22Rv1 (cell line): ENCODE results near the gene PINK1.

Source experiments
- H3K27ac ChIP-seq: fragments of 450-650 bp; 2 replicates; pipeline ENCODE4 v1.5.1; 2017
- ZFX ChIP-seq: fragments of 450-650 bp; IDR thresholded peaks from 2 replicates; pipeline ENCODE4 v1.6.1; 2017; ENCODE audit warnings: antibody characterized with exemption, borderline replicate concordance
- TF ChIP-seq, protein P1 (sequence below): fragments of 450-650 bp; IDR thresholded peaks from 2 replicates; pipeline ENCODE4 v1.5.1; 2017; ENCODE audit warnings: mild to moderate bottlenecking

Gene PINK1

DNA sequence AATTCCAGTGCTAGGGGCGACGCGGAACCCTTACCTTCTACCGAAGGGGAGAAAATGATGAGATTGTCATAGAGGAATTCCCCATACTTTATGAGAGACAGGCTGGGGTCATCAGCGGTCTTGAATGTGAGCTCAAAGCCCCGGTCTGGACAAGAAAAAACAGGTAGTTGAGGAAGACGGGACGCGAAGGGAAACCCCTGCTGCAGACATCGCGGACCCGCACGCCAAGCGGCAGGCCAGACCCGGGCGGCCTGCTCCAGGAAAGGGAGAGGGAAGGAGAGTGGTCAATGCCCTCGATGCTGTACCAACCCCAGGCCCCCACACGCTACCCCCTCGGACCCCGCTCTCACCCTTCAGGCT, 27.6 kb downstream of the PINK1 start:
- peak overlapping the region; percentile 65 for H3K27ac ChIP-seq

DNA sequence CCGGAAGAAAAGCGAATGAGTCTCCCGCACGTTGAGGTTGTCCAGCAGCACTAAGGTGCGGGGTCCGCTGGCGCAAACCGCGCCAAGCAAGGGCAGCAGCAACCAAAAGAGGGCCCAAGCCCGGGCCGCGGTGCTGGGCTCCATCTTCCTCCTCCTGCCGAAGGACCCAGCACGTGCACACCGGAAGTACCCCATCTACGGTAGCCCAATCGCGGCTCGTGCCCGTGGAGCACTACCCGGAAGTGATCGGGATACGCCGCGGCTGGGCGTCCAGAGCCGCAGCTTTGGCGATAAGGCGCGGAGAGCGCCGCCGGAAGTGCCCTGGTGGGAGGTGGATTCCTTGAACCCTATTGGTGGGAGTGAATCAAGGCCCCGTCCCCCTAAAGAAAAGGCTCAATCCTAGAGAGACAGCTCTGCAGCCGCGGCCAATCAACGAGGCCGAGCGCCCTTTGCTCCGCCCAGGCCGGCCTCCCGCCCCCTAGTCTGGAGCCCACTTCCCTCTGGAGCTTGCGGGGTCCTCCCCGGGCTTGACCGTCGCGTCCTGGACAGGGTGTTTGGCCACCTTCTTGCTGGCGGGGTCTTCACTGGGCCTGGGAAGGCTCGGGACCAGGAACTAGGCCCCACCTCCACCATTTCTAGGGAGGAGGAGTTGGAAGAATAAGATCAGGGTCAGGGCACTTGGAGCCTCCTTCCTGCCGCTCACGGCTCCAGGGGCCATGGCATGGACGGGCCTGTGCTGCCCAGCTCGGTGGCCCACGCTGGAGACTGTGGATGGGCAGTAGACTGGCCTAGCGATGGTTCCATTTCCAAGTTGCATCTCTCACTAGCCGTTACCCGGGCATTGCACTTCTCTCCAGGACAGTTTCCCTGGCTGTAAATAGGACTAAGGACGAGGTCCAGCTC, 28.2 kb downstream of the PINK1 start, which contains the start of gene DDOST:
DDOST (minus strand) TSS at position 163 of the 903 bp plus-strand sequence; CDS start at position 144, 19 bp downstream.
- peak within 1 kb of the TSS; percentile 65 for H3K27ac ChIP-seq
- TF ChIP-seq, protein P1, sequence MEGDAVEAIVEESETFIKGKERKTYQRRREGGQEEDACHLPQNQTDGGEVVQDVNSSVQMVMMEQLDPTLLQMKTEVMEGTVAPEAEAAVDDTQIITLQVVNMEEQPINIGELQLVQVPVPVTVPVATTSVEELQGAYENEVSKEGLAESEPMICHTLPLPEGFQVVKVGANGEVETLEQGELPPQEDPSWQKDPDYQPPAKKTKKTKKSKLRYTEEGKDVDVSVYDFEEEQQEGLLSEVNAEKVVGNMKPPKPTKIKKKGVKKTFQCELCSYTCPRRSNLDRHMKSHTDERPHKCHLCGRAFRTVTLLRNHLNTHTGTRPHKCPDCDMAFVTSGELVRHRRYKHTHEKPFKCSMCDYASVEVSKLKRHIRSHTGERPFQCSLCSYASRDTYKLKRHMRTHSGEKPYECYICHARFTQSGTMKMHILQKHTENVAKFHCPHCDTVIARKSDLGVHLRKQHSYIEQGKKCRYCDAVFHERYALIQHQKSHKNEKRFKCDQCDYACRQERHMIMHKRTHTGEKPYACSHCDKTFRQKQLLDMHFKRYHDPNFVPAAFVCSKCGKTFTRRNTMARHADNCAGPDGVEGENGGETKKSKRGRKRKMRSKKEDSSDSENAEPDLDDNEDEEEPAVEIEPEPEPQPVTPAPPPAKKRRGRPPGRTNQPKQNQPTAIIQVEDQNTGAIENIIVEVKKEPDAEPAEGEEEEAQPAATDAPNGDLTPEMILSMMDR = peak; percentile 61
- TF ChIP-seq ZFX = no peak

More for the DNA sequence above, 27.6 kb downstream of the PINK1 start:
- TF ChIP-seq, protein P1 = no peak
- no peak for TF ChIP-seq ZFX

DNA sequence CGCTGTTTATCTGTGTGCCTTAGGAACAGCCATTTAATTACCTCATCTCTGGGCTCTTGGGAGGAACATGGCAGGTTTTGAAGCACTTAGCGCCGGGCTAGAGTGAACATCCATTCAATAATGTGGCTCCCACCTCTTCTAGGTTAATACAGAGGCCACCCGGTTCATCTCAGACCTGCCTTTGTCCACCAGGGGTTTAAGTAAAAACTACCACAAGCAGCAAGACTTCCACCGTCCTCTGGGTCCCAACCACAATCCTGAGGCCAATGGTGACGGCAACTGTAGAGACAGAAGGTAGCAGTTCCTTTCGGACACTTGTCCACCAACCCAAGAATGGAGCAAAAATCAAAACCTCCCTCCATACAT, 28.8 kb downstream of the PINK1 start:
- peak overlapping the region; percentile 65 for H3K27ac ChIP-seq

DNA sequence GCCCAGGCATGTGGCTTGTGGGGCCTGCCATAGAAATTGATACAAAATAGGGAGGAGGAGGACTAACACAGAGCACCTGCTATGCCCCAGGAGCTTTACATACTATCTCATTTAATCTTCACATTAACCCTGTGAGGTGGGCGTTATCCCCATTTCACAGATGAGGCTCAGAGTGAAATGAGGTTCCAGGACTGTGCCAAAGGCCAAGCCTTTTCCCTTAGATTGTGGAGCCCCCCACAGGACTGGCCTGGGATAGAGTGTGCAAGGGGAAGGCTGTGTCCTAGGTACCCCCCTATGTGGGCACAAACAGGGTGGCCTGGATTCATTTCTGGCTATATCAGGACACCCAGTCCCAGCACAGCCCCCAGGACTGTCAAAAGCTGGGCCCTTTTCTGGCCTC, 30.1 kb downstream of the PINK1 start:
- TF ChIP-seq, protein P1 = no peak
- no peak for TF ChIP-seq ZFX

More for the DNA sequence above, 28.8 kb downstream of the PINK1 start:
- TF ChIP-seq, protein P1 = no peak
- no peak for TF ChIP-seq ZFX

DNA sequence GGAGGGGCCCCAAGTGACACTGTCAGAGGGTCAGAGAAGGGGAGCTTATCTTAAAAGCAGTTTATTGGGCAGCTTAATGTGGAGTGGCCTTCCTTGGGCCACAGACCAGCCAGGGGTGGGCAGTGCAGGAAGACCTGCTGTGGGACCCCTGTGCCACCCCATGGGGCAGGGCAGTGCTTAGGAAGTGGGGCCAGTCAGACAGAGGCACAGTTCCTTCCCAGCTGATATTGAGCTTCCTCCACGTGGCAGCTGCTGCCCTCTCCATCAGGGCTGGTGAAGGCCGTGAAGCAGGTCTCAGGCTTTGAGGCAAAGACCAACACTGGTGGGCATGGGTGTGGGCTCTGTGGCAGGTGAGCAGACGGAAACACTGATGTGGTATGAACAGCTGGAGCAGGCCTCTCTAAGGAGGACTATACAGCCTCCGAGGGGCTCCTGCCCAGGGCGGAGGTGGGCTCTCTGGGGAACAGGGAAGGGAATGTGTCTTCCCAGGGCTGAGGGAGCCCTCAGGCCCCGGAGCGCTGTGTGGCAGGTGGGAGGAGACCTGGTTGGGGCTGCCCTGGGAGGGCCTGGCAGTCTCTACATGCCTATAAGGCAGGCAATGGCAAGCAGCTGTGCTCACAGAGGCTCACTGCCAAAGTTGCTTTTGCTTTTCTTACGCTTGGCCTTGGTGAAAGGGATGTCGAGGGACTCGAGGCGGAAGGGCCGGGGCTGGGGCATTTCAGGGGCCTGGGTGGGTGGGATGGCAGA, 30.9 kb downstream of the PINK1 start:
- no peak overlapping the region for H3K27ac ChIP-seq
- TF ChIP-seq, protein P1 = no peak
- no peak for TF ChIP-seq ZFX

More for the DNA sequence above, 30.1 kb downstream of the PINK1 start:
- no peak overlapping the region for H3K27ac ChIP-seq

DNA sequence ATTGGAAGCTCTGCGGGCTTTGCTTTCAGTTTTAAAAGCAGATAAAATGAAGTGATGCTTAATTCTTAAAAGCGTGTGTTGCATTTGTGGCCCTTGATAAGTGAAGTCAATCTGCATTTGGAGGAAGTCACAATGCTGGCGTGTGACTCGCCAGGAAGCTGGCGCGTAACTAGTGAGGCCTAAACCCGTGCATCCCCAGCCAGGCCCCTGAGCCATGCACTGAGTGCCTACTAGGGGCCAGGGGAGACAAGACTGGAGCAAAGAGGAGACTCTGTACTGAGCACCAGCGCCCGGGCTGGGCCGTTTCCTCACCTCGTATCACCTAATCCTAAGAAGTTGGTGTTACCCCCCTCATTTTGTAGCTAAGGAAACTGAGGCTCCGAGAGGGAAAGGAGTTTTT, 32.5 kb downstream of the PINK1 start:
- TF ChIP-seq, protein P1 = no peak
- no peak for TF ChIP-seq ZFX
- H3K27ac ChIP-seq = no peak overlapping the region
